ENCODE data around the gene TAAR6.
"Not testable (repeated sequence)": the region's sequence is repeated elsewhere in the genome, so short reads cannot be mapped to it uniquely, and the experiment has no call there.

The TAAR6 gene

DNA sequence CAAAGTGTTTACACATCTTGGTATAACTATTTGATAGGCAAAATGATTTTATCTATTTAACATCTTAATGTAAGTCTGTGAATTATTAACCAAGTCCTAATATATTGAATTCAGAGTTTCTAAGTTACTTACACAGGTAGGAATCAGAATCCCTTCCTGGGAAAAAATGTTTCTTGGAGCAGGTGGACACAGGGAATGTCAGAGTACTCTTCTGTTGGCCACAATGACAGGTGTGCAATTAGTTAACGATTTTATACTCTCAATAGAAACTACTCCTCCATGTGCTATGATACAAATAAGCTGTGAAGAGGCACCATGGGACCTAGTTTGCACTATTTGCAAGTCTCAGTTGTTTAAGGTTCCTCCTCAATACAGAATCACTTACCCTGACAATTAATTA, 20.2 kb downstream of the TAAR6 start:
- FAIRE-seq: no peak

DNA sequence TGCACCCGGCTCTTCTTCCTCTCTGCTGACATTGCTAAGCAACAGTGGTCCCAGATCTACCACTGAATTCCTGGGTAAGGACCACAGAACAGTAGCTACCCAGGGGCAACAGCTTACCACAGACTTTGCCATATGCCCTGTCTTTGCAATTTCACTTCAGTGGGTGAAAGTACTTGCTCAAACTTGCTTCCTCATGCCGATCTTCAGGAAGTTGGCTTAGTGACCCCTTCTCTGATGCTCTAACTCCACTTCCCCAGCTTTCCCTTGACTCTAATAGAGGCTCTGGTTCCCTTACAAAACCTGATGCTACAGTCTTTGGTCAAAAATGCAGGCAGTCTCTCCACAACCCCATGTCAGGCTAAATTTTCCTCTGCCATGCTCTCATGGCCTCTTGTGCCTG, 22.7 kb downstream of the TAAR6 start:
- FAIRE-seq: no peak

DNA sequence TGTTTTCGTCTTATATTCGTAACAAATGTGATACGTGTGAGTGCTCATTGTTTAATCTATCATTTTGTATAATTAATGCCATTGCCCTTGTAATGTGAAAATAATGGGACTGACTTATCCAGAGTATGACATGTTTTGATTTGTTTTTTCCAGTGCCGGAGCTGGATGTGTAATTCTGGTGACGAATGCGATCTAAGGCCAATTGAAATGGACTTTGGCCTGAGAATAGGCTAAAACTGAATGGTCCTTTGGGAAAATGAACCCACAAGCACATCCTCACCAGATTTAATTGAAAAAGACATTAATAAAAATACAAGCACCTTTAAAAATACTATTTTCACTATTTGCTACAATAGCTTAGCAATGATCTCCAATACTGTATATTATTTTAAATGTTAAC, 26.1 kb downstream of the TAAR6 start:
- no peak for FAIRE-seq

DNA sequence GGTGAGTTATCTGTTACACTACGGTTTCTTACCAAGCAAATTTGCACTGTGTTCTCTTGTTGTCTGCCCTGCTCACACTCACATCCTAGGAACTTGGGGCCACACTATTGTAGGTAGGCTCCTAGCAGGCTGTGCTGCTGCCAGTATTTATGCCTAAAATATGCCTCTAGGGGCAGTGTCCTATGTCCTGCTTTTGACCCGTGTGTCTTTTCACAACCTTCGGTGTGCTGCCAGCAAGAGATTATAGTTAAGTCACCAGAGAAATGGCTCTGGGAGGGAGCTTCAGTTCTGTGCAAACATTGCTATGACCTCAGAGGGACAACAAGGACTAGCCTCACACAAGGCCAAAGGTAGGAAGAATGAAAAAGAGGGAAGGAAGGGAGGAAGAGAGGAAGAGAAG, 28.4 kb downstream of the TAAR6 start:
- no peak for FAIRE-seq

GRCh38 chr6:132600900-132601299, 30.8 kb downstream of the TAAR6 start:
- FAIRE-seq: not testable (repeated sequence)

GRCh38 chr6:132604635-132605152, 34.6 kb downstream of the TAAR6 start:
- FAIRE-seq: no peak

GRCh38 chr6:132607544-132608233, 37.6 kb downstream of the TAAR6 start:
- FAIRE-seq: no peak

- FAIRE-seq: no peak
Measured at GRCh38 chr6:132611616-132612015, 41.5 kb downstream of the TAAR6 start.

DNA sequence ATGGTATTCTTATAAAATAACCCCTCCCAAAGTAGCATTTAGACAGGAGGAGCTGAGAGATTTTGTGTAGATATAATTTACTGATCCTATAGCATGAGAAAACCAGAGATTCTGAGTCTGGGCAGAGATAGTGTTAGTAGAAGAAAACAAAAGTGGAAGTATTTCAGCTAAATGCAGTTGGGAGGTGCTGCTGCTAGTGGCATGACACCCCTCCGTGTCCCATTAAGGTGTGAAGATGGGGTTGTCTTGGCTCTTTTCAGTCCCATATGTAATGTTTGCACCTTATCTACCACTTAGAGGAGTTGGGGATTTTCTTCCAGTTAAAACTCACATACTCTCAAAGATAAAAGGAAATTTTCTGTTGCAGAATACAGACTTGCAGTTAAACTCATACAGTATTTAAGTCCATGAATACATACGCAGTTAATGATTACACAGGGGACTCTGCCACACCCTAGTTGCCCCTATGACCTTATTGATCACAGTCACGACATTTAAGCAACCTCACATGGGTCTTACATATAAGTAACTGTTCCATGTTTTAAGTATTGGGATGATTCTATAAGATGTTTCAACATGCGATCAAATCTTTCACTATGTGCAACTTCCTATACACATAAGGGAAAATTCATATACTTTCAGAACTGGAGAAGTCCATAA, 42.5 kb downstream of the TAAR6 start:
- FAIRE-seq: no peak

- FAIRE-seq: no peak
Measured at GRCh38 chr6:132614554-132614953, 44.4 kb downstream of the TAAR6 start.

DNA sequence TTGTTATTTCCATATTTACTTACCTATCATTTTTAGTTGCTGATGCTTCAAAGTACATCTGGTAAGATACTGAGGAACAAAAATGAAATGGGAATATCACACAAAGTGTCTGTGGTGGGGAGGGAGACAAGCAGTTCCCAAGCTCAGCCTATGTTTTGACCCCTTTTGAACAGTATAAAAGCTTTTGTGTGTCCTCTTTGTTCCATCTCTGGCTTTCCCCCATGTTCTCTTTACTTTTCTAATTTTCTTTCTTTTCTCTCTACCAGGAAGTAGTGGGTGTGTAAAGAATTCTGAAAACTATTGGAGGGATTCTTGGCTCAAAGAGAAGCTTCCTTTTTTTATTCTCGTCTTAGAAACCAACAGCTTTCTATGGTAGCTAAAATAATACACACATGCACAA, 46.6 kb downstream of the TAAR6 start:
- FAIRE-seq: no peak

Data from G401.6 (cell line).